ENCODE results near the gene FANK1.
"Not testable (repeated sequence)": the region's sequence is repeated elsewhere in the genome, so short reads cannot be mapped to it uniquely, and the experiment has no call there.

- not testable (repeated sequence) for TF ChIP-seq CTCF, POLR2A (IDR thresholded peaks at IDR 0.05)
These were observed 4.0 kb upstream of the FANK1 start for GRCh38 chr10:125892402-125892801.
